Glutamatergic neuron (in vitro differentiated cells): Measurements from ENCODE around the gene PDLIM5. TPM values are rescaled to one million over a fixed set of nuclear protein-coding genes. Genes with fewer than 3 reads are reported as not detected.

Experiments
- DNase-seq: peaks from one replicate; pipeline ENCODE4 v3.0.0; 2022
- H3K27ac Mint-ChIP-seq: one replicate; pipeline ENCODE4 v1.8.0; 2020; ENCODE audit warnings: mild to moderate bottlenecking, mixed read lengths, inconsistent platforms; ENCODE audit not compliant: unreplicated experiment
- H3K27me3 Mint-ChIP-seq: one replicate; pipeline ENCODE4 v1.8.0; 2020; ENCODE audit warnings: mild to moderate bottlenecking, moderate library complexity, mixed read lengths, inconsistent platforms; ENCODE audit not compliant: unreplicated experiment
- H3K36me3 Mint-ChIP-seq: one replicate; pipeline ENCODE4 v1.8.0; 2020; ENCODE audit warnings: mild to moderate bottlenecking, mixed read lengths, inconsistent platforms; ENCODE audit not compliant: unreplicated experiment
- H3K4me1 Mint-ChIP-seq: one replicate; pipeline ENCODE4 v1.8.0; 2020; ENCODE audit warnings: mild to moderate bottlenecking, low read depth, mixed read lengths, inconsistent platforms; ENCODE audit not compliant: unreplicated experiment
- H3K4me3 Mint-ChIP-seq: one replicate; pipeline ENCODE4 v1.8.0; 2020; ENCODE audit warnings: mild to moderate bottlenecking, mixed read lengths, inconsistent platforms; ENCODE audit not compliant: unreplicated experiment
- H3K9me3 Mint-ChIP-seq: one replicate; pipeline ENCODE4 v1.8.0; 2020; ENCODE audit warnings: mild to moderate bottlenecking, moderate library complexity, mixed read lengths, inconsistent platforms; ENCODE audit not compliant: unreplicated experiment
- total RNA-seq: library from RNA; stranded (reverse); fragmentation: NEBNext Ultra II Directional; extraction: Animal tissue kit (Norgen Biotek cat#: 25700); gene quantifications from one replicate; pipeline ENCODE4 v1.2.1, GENCODE V29; 2021; ENCODE audit not compliant: unreplicated experiment
- TF ChIP-seq, protein P1 (sequence below): fragments of 200-600 bp; sonication (generic); IDR thresholded peaks from one replicate; pipeline ENCODE4 v1.5.0; 2021; ENCODE audit not compliant: partially characterized antibody, unreplicated experiment

Gene PDLIM5
- total RNA-seq, 1 donor from 2014 or later = 32.7 TPM

DNA sequence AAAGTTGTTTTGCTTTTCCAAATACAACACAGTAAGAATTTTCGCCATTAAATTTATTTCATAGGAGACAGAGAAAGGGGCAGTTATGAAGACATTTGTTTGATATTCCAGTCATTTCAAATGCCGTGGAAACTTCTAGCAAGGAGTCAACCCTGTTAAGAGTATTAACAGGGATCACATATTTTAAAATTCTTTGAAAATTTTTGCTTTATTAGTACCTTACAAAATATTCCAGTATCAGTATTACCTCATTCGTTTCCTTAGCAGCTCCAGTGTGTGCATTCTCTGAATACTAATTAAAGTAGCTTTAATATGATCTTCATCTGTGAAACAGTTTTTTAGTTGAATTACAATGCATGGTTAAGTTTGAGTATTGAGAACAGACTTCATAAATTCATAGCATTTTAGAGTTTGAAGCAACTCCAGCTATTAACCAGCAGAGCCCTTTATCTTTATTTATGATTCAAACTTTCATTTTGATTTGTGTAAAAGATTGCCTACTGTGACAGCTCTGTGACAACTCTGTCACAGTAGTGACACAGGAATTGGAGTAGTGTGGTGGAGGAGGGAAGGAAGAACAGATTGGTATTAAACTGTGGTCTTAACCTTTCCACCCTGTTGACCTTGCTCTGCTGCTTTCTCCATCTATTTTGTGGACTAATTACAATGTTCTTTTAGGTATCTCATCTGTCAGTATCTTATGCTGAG is 86.3 kb downstream of the PDLIM5 start:
- H3K4me3 Mint-ChIP-seq = no peak overlapping the region
- H3K27me3 Mint-ChIP-seq = no peaks in the 10 kb centered on the region
- H3K9me3 Mint-ChIP-seq = no peaks in the 10 kb centered on the region
- TF ChIP-seq, protein P1, sequence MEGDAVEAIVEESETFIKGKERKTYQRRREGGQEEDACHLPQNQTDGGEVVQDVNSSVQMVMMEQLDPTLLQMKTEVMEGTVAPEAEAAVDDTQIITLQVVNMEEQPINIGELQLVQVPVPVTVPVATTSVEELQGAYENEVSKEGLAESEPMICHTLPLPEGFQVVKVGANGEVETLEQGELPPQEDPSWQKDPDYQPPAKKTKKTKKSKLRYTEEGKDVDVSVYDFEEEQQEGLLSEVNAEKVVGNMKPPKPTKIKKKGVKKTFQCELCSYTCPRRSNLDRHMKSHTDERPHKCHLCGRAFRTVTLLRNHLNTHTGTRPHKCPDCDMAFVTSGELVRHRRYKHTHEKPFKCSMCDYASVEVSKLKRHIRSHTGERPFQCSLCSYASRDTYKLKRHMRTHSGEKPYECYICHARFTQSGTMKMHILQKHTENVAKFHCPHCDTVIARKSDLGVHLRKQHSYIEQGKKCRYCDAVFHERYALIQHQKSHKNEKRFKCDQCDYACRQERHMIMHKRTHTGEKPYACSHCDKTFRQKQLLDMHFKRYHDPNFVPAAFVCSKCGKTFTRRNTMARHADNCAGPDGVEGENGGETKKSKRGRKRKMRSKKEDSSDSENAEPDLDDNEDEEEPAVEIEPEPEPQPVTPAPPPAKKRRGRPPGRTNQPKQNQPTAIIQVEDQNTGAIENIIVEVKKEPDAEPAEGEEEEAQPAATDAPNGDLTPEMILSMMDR = no peak
- H3K27ac Mint-ChIP-seq = no peak overlapping the region
- DNase-seq = no peak
- peaks cover 7% of the 10 kb centered on the region for H3K4me1 Mint-ChIP-seq
- no peaks in the 10 kb centered on the region for H3K36me3 Mint-ChIP-seq

DNA sequence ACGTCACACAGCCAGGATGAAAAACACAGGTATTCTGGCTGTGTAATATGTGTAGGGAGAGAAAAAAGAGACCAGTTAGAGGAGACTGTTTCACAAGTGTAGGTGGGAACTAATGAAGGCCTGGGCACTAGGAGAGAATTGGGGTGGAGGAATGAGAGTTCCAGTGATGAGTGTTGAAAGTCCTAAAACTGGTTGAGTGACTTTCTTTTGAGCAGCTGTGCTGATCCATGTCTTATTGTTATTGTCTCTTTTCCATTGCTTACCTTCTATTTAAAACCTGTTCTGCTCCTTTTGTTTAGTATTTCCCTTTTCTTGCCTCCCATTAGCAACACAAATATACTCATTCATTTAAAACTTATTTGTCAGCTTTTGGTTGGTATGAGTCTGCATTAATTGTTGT is 88.7 kb downstream of the PDLIM5 start:
- no peak for DNase-seq
- Mint-ChIP-seq H3K4me1 (peaks cover 7% of the 10 kb centered on the region), H3K9me3 (no peaks in the 10 kb centered on the region), H3K27ac (no peak overlapping the region), H3K36me3 (no peaks in the 10 kb centered on the region), H3K27me3 (peaks cover 3% of the 10 kb centered on the region), H3K4me3 (no peak overlapping the region)
- TF ChIP-seq, protein P1 = no peak

DNA sequence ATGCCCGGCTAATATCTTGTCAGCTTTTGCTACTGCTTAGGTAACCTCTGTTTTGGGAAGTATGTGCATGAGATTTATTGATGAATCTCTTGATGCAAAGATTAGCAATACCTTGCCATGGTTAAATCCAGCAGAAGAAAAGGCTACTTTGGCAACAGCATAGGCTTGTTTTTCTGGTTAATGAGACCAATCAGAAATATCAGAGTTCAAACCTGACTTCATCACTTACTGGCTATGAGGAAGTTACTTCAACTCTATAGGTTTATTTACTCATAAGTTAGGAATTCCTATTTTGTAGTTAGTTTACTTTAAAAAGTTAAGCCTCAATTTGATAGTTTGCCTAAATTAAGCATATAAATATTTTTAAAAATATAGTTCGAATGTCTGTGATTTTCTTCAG is 93.1 kb downstream of the PDLIM5 start:
- TF ChIP-seq, protein P1 = no peak
- Mint-ChIP-seq H3K4me3 (no peak overlapping the region), H3K9me3 (no peaks in the 10 kb centered on the region), H3K4me1 (peaks cover 5% of the 10 kb centered on the region), H3K36me3 (no peaks in the 10 kb centered on the region), H3K27me3 (peaks cover 3% of the 10 kb centered on the region), H3K27ac (no peak overlapping the region)
- DNase-seq = no peak

DNA sequence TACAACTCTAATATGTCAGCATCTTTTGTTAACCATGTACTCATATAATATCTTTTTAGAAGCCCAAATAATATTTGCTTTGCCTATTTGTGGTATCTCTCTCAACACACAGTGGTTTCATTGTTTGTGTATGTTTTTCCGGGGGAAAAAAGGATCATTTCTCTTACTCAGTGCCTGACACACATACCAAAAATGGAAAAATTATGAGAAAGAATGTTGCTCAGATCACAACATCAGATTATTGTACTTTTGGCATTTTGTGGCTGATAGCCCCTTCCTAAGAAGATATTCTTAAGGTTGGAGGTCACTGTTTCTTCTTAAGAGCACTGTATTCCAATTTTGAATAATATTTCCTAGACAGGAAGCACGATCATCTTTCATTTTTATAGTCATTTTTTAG is 93.6 kb downstream of the PDLIM5 start:
- H3K36me3 Mint-ChIP-seq = no peaks in the 10 kb centered on the region
- peaks cover 3% of the 10 kb centered on the region for H3K27me3 Mint-ChIP-seq
- no peaks in the 10 kb centered on the region for H3K9me3 Mint-ChIP-seq
- H3K4me1 Mint-ChIP-seq = peaks cover 5% of the 10 kb centered on the region
- no peak overlapping the region for H3K27ac Mint-ChIP-seq
- no peak overlapping the region for H3K4me3 Mint-ChIP-seq
- no peak for DNase-seq
- TF ChIP-seq, protein P1 = no peak

DNA sequence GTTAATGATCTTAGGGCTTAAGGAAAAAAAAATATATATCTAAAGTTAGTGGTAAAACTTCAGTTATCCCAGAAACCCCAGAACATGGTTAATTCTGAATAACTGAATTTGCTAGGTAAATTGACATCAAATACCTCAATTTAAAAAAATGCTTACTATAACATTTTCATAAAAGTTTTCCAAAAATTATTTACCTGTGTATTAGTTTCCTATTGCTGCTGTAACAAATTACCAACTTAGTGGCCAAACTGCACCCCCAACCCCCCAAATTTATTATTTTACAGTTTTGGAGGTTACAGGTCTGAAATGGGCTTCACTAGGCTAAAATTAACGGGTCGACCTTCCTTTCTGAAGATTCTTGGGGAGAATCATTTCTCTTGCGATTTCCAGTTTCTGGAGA is 95.2 kb downstream of the PDLIM5 start:
- no peaks in the 10 kb centered on the region for H3K36me3 Mint-ChIP-seq
- peaks cover 3% of the 10 kb centered on the region for H3K27me3 Mint-ChIP-seq
- H3K4me1 Mint-ChIP-seq = no peaks in the 10 kb centered on the region
- no peak overlapping the region for H3K27ac Mint-ChIP-seq
- DNase-seq = no peak
- TF ChIP-seq, protein P1 = no peak
- no peaks in the 10 kb centered on the region for H3K9me3 Mint-ChIP-seq
- H3K4me3 Mint-ChIP-seq = no peak overlapping the region
